Activated T-helper 1 cell treated with anti-CD3 and anti-CD28 coated beads, Interleukin-2, amount 50 U/mL, for 16 hours (primary cell): ENCODE results near the gene DNAJC5G.
"Not testable (repeated sequence)": the region's sequence is repeated elsewhere in the genome, so short reads cannot be mapped to it uniquely, and the experiment has no call there.

ENCODE experiments used
- DNase-seq, 2 donors: peaks; one replicate each; pipeline ENCODE4 v3.0.0-alpha.2; 2020; ENCODE audit warnings: low read depth in 1 of 2, low spot score in 1 of 2

Gene DNAJC5G

DNA sequence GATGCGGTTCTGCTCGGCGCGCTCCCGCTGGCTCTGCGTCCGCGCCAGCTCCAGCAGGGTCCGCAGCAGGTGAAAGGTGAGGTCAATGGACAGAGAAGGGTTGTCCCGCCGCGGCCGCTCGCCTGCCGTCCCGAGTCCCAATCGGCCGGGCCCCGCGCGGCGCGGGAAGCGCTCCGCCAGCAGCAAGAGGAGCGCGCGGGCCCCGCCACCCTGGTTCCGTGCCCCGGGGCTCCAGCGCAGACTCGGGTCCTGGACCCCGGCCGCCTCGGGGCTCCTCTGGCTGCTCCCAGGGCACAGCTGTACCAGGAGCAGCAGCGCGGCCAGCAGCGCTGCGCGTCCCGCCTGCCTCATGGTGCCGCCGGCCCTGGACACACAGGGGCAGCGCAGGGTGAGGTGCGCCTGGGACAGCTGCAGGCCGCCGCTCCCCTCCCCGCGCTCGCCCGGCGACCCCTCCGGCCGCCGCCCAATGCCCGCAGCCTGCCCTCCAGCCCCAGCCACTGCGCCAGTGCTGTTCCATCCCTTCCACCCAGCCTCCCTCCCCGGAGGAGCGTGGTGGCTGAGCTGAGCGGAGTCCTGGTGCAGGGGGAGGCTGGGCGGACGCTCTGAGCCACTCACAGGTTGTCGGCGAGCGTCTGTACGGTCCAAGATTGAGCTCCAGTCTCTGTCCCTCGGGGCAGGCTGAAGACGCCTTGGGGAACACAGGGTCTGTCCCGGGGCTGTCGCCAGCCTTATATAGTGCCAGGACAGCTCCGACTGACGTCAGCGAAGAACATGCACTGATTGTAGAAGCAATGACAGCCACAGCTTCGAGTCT lies 32.5 kb downstream of the DNAJC5G start:
- DNase-seq = no peak

- DNase-seq = no peak
Measured at GRCh38 chr2:27308359-27308881, 33.2 kb downstream of the DNAJC5G start, which contains the start of gene UCN. Gene UCN, minus strand, starts transcription at chr2:27308445. Its CDS starts 550 bp downstream, at chr2:27307895.

GRCh38 chr2:27309651-27310050 lies 34.4 kb downstream of the DNAJC5G start:
- no peak for DNase-seq

DNA sequence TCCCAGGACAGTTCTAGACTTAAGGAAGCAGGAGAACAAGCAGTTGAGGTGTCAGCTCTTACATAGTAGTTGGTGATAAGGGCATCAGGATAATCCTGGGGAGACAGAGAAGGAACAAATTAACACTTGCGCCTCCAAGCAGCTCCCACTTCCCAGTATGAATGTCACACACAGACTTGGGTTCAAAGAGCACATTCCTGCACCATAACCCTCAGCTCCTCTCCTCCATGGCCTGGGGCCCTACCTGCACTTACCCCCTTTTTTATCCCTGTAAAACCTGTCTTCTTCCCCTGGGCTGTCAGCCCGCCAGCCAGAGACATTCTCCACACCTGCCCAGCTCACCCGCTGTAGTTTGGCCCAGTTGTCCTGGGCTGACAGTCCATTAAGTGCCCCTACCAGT lies 36.9 kb downstream of the DNAJC5G start:
- no peak for DNase-seq

- no peak for DNase-seq
Measured at GRCh38 chr2:27313882-27314645, 38.8 kb downstream of the DNAJC5G start.

DNA sequence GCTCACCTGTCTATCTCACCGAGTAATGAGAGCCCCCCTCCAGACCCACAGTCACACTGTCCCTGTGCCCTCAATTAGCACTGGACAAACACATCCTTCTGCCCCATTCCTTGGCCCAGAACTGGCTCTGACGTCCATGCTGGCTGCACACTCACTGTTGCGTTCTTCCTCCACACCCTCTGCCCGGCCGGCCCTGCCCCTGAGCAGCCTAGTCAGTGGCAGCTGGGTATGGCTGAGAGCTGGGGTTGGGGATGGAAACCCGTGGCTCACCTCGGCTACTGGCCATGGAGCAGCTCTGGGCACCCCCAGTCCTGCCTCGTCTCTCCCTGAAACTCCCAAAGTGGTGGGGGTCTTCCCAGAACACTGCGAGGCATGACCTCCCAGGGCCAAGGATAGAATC lies 39.5 kb downstream of the DNAJC5G start:
- DNase-seq = no peak

- DNase-seq = no peak
Measured at GRCh38 chr2:27315122-27315521, 39.9 kb downstream of the DNAJC5G start.

GRCh38 chr2:27316655-27317412 lies 41.6 kb downstream of the DNAJC5G start:
- DNase-seq = no peak

DNA sequence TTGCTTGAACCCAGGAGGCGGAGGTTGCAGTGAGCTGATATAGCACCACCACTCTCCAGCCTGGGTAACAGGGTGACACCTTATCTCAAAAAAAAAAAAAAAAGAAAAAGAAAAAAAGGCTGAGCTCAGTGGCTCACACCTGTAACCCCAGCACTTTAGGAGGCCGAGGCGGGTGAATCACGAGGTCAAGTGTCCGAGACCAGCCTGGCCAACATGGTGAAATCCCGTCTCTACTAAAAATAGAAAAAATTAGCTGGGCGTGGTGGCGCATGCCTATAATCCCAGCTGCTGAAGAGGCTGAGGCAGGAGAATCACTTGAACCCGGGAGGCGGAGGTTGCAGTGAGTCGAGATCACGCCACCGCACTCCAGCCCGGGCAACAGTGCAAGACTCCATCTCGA lies 44.6 kb downstream of the DNAJC5G start:
- not testable (repeated sequence) for DNase-seq

- DNase-seq = no peak
Measured at GRCh38 chr2:27320958-27321543, 45.8 kb downstream of the DNAJC5G start.

DNA sequence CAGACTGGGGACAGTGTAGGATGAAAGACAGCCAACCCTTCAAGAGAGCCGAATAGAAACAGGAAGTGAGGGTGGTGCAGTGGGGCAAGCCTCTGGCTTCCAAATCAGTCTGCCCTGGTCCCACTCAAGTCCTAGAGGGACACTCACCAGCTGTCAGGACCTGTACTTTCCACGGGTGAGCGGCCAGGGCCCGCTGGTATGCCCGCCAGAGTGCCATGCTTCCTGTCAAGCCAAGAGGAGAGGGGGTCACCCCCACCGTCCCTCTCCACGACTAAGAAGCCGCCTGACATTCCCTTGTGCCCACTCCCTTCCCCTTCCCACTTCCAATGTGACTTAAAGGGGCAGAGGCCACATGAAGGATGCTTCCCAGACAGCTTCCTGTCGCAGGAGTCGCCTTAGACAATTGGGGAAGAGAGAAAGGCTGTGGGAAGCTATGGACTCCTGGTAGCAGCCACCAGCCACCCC lies 47.1 kb downstream of the DNAJC5G start:
- no peak for DNase-seq

- peak; percentile 75 for DNase-seq
Measured at GRCh38 chr2:27322766-27323595, 47.7 kb downstream of the DNAJC5G start, which contains the start of gene MPV17. Gene MPV17, minus strand, starts transcription at chr2:27323097. Its CDS starts 580 bp downstream, at chr2:27322517.

DNA sequence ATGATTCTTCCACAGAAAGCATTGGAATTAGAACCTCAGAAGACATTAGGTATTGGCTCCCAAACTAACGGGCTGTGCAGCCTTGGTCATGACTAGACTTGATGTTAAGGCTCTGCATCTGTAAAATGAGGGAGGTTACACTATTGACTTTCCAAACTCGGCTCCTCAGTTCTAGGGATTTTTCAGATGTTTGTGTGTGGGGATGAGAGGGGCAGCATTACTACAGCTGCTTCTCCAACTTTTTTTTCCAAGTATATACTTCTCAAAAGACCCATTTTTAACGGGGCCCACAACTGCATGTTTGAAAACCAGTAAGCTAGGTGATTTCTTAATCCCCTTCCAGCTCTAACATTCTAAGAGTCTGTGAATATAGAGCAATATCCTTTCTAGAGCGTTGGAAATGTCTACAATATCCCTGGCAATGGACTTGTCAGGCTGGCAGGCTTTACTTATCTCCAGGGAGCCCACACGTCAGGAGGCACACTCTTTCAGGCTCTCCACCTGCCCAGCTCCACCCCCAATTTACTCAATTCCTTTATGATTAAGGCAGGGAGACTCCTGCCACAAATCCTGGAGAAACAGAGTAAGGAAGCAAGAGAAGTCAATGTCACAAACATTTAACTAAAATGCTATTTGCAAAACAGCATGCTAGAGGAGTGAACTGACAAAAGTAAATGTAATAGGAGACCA lies 48.5 kb downstream of the DNAJC5G start:
- DNase-seq = no peak

GRCh38 chr2:27324720-27325119 lies 49.5 kb downstream of the DNAJC5G start:
- no peak for DNase-seq
